Ramos (cell line): ENCODE measurements around the gene APLNR.
"Not testable (repeated sequence)": the region's sequence is repeated elsewhere in the genome, so short reads cannot be mapped to it uniquely, and the experiment has no call there.

Experiments
- in situ Hi-C: fragments of 300-500 bp; cut with MboI; formaldehyde crosslinking; loops from one replicate; pipeline ENCODE4 v1.14.3; 2022; ENCODE audit warnings: low sequenced_read_pairs; ENCODE audit not compliant: unreplicated experiment

Gene APLNR

DNA sequence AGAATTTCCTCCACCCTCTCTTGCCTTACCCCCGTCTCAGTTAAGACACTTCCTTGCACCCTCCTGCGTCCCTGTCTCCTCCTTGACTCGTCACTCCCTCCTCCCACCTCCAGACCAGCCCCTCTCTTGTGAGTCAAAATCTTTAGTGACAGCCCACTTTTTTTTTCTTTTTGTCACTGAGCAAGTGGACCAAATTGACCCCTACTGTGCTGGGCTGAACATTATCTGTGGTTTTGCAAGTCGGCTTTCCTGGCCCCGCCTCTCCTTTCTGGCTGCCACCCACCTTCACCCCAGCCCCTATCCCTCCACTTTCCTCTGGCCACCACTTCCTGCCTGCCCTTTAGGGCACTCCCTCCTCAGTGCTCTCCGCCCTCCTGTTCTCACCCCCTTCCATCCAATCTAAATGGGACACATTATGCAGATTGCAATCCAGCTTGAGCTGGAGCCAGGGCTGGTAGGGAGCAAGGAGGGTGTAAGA, at the start of gene APLNR:
Gene APLNR (minus strand): TSS at position 47 of the 478 bp plus-strand sequence. CDS start 246 bp downstream, outside the sequence.
- in situ Hi-C loops: no loop called here

DNA sequence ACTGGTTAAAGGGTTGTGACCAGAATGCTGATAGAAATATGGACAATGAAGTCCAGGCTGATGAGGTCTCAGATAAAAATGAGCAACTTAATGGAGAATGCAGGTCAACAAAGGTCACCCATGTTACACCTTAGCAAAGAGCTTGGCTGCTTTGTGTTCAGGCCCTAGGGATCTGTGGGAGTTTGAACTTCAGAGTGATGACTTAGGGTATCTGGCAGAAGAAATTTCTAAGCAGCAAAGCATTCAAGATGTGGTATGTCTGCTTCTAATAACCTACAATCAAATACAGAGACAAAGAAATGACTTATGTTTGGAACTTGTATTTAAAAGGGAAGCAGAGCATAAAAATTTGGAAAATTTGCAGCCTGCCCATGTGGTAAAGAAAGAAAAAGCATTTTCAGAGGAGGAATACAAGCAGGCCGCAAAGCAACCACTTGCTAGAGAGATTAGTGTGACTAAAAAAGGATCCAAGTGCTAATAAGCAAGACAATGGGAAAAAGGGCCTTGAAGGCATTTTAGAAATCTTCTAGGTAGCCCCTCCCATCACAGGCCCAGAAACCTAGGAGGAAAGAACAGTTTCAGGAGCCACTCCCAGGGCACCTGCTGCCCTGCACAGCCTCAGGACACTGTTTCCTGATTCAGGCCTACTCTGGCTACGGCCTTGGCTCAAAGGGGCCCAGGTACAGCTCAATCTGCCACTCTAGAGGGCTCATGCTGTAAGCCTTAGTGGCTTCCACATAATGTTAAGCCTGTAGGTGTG, 46.4 kb upstream of the APLNR start:
- in situ Hi-C loops: no loop called here

DNA sequence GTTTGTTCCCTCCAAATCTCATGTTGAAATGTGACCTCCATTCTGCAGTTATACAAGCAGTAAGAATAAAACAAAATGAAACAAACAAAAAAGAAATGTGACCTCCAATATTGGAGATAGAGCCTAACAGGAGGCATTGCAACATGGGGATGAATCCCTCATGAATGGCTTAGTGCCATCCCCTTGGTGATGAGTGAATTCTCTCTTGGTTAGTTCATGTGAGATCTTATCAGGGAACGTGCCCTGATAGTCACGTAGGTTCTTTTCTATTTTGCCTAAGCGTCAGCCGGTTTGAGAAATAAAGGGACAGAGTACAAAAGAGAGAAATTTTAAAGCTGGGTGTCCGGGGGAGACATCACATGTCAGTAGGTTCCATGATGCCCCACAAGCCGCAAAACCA, 44.5 kb upstream of the APLNR start:
- in situ Hi-C loops: not testable (repeated sequence)

DNA sequence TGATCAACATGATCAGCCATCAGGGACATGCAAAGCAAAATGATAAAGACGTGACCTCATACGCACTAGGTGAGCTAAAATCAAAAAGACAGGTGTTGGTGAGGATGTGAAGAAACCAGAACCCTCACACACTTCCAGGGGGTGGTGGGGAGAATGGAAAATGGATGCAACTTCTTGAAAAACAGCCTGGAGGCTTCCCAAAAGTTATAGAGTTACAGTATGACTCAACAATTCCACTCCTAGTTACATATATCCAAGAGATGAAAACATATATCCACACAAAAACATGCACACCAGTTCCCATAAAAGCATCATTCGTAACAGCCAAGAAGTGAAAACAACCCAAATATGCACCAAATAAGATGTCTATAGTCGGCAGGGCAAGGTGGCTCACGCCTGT, 42.1 kb upstream of the APLNR start:
- in situ Hi-C loops: no loop called here

DNA sequence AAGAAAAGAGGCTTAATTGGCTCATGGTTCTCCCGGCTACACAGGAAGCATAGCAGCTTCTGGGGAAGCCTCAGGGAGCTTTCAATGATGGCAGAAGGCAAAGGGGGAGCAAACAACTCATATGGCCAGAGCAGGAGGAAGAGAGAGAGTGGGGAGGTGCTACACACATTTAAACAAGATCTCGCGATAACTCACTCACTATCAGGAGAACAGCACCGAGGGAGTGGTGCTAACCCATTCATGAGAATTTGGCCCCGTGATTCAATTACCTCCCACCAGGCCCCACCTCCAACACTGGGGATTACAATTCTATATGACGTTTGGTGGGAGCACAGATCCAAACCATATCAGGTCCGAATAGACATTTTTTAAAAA, 41.7 kb upstream of the APLNR start:
- in situ Hi-C loops: no loop called here

DNA sequence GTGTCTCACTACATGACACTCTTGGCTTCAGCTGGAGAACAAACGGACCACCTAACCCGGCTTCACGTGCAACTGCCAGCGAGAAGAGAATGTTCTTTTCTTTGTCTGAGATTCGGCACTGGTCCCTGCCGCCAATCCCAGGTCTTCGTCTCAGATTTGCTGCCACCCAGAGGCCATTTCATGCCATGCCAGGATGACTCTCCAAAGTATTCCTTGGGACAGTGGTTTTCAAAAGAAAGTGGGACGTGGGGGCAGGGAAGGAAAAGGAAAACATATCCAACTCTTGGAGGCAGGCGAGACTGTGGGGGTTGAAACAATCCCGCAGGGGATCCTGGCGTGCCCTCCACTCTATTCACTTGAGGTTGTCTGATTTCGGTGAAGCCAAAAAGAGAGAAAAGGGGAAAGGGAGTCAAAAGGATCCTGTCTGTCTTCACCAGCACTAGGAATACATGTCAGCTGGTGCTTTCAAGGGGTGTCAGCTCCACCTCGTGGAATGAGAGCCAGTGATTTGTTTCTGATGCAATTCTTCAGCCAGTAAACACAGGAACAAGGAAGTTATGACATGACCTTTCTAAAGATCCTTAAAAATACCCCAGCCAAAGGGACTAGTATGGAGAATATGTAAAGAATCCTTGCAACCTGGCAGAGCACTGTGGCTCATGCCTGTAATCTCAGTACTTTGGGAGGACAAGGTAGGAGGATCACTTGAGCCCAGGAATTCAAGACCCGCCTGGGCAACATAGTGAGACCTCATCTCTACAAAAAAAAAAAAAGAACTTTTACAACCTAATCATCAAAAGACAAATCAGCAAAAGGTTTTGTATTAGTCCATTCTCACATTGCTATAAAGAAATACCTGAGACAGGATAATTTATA, 41.0 kb upstream of the APLNR start:
- in situ Hi-C loops: no loop called here

DNA sequence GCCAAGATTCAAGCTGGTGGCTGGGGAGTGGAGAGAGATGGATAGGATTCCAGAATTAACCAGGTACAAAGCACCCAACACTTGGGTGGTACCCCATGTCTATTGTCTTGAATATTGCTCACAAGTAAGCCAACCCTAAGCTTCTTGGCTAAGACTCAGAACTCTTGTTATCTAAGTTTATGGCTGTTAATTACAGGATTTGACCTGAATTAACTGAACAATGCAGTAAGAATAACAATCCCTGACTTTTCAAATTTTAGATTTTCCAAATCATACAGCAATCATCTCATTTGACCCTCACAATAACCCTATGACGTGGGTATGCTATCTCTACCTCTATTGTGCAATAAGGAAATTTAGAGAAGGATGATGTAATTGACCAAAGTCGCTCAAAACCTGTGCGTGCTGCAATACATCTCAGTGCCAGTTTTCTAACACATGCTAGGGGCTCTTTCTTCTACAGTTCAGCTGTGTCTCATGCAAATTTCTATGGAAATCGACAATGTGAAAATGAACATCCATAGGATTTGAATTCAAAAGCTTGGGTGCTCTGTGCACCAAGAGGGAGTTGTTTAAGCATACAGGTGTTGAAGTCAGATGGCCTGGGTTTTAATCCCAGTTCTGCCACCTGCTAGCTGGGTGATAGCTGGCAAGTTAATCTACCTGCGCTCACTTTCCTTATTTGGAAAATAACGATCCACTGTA, 40.1 kb upstream of the APLNR start:
- in situ Hi-C loops: no loop called here

DNA sequence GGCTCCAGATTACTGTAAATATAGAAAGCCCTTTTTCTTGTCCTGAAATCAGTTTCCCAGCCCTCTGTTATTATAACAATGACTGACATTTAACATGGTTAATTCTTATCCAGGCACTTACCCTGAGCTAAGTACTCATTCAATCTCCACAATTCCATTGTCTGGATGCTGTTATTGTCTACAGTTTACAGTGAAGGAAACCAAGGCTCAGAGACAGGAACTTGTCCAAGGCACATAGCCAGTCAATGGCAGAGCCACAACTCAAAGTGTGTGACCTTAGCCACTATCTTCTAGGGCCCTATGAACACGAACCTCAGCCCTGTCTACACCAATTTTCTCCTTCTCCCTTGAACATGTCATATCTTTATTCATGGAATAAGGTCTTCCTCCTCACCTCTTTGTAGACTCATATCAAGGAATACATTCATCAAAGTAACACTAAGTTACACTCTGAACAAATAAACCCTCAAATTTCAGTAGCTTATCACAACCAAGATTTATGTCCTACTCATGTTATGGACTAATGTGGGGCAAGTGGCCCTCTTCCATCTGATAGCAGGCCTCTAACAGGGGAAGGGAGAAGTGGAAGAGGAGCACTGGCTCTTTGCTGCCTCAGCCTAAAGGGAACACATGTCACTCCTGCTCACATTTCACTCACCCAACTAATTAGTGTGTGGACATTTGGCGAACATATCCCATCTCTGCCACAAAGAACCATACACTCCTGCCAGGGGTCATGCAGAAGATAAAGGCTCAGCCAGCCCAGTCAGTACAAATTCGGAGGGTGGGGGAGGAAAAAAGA, 39.3 kb upstream of the APLNR start:
- in situ Hi-C loops: no loop called here

DNA sequence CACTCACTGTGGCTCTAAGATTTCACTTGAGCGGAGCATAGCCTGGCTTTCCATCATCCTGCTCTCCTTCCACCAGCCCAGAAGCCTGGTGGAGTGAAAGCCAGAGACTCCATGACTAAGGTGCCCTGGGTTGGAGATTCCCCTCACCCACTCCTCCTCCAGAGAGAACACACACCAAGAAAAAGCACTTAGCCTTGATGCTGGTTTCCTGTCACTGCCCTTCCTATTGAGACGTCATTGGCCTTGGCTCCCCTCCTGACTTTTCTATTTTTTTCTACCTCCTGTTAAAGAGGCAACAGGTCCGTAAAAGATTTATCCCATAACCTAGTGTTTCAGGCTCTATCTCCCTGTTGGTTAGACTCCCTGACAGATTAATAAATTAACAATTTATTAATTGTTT, 38.5 kb upstream of the APLNR start:
- in situ Hi-C loops: no loop called here

DNA sequence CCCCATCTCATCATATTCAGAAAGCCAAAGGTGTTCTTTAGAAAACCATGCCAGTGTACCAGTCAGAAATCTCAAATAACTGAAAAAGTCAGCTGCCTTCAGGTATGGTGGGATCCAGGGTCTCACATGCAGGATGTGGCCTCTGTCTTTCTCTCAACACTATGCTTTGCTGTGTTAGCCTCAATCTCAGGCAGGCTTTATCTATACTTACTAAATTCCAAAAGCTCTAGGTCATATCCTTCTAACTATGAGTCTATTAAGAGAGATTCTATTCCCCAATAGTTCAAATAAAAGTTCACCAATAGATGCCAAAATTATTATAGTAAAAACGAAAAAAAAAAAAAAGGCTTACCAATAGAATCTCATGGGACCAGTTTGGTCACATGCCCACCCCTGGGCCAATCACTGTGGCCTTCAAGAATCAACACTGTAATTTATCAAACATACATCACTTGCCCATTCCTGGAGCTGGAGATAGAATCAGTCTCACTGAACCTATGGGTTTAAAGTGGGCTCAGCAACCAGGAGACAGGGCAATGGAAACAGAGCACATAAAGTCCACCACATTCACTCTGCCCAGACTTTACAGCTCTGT, 38.0 kb upstream of the APLNR start:
- in situ Hi-C loops: no loop called here

DNA sequence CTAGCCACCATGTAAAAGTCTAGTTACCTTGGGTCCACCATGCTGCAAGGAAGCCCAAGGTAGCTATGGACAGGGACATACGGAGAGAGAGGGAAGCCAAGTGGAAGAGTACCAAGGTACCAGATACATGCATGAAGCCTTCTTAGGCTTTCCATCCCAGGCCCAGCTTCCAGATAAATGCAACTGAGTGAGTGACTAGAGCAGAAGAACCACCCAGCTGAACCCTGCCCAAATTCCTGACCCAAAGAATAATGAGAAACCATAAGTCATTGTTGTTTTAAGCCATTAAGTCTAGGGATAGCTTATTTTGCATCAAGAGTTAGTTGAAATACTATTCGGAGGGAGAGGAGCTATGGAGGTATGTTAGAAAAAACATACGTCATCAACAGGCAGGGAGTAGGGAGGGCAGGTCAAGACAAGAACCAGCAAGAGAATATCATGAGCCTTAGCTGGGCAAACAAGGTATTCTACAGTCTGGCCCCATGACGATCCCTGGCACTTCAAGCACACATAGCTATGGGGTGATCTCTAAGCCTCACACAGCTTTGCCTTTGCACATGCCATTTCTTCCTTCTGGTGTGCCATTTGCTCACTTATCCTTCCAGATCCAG, 36.5 kb upstream of the APLNR start:
- in situ Hi-C loops: no loop called here

DNA sequence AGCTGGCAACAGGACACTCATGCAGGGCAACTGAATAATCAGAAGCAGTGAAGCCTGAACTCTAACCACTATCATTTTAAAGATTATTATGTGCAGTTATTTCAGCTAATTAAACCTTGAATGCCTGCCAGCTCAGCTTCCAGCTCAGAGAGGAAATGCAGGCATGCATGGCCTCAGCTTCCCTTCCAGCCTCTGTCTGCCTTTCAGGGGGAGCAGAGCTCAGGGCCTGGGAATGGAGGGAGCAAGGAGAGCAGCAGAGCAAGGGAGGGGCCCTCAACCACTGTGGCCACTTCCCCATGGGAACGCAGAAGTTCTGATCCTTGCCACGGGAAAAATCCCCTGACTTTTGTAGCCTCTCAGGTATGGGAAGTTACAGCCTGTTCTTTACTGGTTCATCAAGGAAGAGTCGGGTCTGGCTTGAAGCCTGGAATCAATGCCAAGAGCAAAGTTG, 32.5 kb upstream of the APLNR start:
- in situ Hi-C loops: no loop called here

DNA sequence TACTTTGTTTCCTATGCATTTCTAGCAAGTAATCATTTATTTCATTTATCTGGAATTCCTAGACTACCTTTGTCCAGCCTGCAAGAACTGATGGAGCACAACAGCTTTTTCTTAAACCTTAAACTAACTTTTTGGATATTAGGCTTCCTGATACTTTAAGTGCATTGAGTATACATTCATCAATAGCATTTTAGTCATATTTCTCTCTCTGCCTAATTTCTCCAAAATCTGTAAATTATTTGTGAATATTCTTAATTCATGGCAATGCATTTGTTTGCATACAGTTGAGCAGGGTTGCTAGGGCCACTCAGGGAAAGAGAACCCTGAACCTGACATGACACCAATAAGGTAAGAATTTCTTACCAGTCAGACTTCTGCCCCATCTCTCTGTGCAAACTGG, 29.1 kb upstream of the APLNR start:
- in situ Hi-C loops: no loop called here

DNA sequence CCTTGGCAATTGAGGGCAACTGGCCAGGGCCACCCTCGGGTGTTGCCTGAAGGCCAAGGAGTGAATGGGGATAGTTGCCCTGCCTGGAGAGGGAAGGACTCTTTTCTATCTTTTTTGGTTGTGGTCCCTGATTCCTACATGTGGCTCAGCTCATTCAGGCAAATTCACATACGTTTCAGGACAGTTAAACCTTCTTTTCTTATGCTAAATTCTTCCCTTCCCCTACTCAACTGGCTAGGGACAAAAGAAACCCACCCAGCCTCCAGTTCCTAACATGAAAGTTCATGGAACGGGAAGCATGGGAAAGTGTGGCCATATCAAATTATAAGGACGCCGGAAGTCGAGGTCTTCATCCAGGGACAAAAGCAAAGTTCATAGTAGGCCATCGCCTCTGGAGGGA, 26.3 kb upstream of the APLNR start:
- in situ Hi-C loops: no loop called here

DNA sequence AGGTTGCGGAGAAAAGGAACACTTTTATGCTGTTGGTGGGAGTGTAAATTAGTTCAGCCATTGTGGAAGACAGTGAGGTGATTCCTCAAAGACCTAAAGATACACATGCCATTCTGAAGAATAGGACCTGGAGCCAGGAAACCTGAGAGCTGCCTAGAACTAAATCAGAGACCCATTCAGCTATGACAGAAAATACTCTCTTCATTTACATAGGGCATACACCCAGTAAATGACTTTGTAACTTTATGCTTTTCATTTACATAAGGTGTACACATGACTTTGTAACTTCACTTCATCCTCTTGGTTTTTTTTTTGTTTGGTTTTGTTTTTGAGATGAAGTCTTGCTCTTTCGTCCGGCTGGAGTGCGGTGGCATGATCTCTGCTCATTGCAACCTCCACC, 25.1 kb upstream of the APLNR start:
- in situ Hi-C loops: no loop called here

DNA sequence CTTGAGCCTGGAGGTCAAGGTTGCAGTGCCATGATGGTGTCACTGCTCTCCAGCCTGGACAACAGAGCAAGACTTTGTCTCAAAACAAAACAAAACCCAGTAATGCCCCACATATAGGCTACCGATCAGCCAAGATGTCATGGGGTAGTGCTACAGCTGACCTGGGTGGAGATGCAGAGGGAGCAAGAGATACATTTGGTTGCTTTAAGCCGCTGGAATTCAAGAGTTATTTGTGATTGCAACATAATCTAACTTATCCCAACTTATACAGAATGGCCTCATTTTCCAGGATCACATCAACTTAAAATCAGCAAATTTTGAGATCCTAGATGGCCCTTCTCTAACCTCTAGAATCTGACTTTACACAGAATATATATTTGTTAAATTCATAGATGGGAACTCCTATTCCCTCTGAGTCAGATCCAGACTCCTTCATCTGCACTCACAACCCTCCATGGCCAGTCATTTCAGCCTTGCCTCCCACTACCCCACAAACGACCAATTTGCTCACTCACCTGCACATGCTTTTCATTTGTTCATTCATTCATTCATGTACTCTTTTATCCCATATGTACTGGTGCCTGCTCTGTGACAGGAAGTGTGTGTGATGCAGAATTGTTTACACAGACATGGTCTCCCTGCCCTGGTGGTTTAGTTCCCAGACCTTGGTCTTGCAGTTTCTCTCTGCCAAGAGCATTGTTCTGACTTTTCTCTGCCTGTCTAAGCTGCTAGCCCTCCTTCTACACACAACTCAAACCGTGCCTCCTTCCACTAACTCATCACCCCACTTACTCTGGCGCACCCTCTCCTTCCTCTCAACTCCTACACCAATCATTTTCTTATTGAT, 24.1 kb upstream of the APLNR start:
- in situ Hi-C loops: no loop called here

DNA sequence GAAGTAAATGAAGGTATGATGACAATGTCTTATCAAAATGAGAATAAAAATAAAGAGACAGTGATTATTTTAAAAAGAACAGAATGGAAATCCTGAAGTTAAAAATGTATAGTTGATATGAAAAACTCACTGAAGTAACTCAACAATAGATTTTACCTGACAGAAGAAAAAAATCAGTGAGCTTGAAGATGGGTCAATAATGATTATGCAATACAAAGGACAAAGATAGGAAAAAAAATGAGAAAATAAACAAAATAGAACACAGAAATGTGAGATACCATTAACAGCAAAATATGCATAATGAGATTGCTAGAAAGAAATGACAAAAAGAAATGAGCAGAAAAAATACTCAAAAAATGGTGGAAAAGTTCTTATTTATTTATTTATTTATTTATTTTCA, 19.1 kb upstream of the APLNR start:
- in situ Hi-C loops: no loop called here

DNA sequence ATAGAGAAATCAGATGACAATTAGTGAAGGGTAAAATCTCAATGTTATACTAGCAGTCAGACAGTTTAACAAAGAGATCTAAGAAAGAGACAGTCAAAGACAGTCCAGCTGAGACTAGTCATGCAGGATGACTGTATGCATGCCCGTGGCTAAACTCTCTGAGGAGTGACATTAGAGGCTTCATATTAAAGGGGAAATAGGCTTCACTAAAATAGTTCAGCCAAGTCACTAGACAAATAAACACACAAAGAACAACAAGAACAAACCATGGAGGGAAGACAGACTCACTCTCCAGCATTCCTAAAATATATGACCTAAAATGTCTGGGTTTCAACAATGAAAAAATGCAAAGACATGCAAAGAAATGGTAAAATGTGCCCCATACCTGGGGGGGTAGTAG, 18.6 kb upstream of the APLNR start:
- in situ Hi-C loops: no loop called here
